HG03442 (cell line): ENCODE results near the gene TSPAN10.
"Not testable (repeated sequence)": the region's sequence is repeated elsewhere in the genome, so short reads cannot be mapped to it uniquely, and the experiment has no call there.

Experiments
- ATAC-seq: cut with Tn5 transposase; IDR thresholded peaks from one replicate; pipeline ENCODE4 v1.9.1; 2021; ENCODE audit warnings: mild to moderate bottlenecking, moderate library complexity; ENCODE audit not compliant: unreplicated experiment

The TSPAN10 gene

DNA sequence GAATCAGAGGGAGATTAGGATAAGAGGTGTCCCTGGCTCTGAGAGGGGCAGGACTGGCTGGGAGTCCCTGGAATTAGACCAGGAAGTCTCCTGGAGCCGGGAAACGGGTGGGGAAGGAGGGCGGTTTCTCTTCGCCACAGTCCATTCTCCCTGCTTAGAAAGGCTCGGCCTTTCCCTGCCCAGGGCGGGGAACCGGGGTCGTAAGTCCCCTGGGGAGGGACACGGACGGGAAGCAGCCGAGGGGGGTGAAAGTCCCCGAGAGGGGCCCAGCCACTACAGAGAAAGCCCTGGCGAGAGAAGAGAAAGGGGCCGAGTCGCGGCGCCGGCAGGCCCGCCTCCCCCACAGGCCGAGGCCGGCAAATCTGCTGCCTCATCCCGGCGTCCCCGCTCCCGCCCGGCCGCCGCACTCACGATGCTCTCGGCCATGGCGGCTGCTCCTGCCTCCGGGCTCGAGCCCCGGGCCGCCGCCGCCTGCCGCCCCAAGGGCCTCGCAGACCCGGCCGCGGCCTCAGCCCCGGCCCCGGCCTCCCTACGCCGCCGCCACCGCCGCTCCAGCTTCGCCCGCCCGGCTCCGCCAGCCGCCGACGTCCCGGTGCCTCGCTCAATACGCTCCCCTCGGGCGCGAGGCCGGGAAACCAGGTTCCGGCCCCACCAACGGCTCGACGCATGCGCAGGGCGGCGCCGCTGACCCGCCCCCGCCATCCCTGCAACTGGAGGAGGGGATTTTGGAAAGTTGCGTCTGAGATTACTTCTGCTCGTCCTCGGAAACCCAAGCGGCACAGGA, at the start of gene TSPAN10, which contains the start of gene NPLOC4:
TSPAN10 (plus strand) TSS at position 692 of the 784 bp plus-strand sequence. CDS start 5,217 bp downstream, outside the sequence.
NPLOC4 (minus strand) TSS at position 608 of the 784 bp plus-strand sequence; CDS start at position 426, 182 bp downstream.
- peak; percentile 86 for ATAC-seq

DNA sequence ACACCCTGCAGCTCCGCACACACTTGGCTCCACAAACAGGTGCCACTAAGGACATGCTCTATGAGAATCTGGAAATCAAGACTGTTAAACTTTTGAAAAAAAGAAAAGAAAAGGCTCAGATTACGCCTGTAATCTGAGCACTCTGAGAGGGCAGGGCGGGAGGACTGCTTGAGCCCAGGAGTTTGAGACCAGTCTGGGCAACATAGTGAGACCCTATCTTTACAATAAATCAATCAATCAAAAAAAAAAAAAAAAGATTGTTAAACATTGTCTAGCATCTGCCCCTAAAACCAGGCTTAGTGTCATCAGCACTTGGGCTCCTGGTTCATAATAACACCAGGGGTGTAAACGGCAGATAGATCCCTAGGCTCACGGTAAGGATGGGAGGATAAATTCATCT, 47.4 kb upstream of the TSPAN10 start:
- ATAC-seq: no peak

DNA sequence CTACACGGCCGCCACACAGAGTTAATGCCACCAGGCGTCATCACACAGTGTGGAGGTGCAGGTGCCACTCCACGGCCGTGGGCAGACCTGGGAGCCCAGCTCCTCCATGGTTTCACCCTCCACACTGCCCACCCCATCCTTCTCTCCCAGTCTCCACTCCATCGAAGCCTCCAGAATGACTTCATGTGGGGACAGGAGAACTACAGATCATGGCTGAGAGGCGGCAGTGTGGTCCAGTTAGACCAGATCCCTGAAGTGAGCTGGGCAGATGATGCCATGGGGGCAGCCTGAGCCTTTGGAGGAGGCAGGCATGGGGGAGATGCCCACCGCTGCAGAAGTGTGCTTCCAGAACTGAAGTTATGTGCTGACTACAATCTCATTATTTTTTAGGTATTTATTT, 46.9 kb upstream of the TSPAN10 start:
- ATAC-seq: no peak

DNA sequence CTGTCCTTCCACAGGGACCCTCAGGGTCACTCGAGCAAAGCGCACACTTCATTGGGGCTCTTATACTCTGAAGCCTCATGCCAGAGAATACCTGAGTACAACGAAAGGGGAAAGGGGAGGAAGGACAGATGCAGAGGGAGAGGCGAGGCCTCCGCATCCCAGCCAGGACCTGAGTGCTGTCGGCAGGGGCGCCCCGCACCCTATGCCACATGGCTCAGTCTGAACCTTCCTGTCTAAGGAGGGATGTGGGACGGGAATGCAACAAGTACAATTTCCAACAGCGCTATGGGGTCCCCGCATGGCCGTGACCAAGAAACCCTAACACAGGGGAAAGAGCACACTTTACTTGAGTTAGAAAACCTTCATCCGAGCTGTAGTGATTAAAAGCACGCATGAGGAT, 45.0 kb upstream of the TSPAN10 start:
- ATAC-seq: no peak

DNA sequence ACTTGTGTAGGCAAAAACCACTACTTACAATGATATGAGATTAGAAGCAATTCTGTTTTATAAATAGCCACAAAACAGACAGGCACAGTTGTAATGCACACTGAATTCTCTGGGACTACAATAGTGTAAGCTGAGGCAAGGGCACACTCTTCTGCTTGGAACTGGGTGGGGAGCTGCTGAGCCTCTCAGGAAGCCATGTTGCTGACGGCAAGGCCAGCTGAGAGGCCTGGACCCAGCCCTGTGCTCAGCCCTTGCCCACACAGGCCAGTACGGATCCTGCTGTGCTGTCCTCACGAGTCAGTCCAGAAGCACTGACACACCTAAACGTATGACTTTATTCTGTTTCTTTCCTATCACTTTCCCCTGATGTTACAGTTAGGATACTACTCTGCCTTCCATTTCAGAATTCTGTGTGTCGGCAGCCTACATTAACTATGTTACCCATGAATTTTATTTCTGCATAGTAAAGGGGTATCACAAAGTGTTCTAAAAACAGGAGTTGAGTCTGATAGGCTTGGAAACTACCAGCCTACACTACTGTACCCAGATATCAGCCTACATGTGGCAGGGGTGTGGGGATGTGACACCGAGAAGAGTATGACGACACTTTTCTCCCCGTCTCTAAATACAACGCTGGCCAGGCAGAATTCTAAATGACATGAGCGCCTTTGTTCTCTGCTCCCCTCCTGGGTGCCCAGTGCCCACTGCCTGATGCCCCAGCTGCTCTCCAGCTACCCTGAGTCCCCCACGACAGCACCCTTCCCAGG, 43.7 kb upstream of the TSPAN10 start:
- no peak for ATAC-seq

DNA sequence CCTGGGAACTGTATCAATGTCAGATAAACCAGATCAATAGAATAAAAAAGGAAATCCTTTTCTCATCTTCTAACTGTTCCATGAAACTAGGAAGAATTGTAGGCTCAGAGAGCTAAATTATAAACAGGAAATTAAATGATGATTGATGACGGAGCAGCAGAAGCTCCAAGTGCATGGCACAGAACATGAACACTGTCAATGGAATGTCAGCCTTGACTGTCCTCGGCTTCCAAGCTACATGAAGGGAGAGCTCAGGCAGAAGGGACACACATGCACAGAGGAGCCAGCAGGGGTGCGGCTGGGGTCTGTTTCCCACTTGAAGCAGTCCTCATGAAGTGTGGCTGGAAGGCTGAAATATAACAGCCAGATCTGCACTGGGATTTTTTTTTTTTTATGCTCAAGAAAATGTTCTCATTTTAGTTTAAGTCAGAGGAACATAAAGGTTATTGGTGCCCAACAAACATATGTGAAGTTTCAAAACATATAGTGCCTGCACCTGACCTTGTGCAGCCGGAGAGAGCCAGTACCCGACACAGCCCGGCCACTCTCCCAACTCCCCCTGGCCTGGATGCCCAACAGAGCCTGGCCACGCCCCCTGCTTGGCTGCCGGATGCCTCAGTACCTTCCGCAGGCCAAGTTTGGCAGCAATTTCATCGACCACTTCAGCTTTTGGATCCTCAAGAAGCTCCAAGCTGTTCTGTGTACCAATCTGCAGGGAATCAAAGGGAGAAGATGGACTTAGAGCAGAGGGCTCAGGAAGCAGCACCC, 37.1 kb upstream of the TSPAN10 start:
- no peak for ATAC-seq

DNA sequence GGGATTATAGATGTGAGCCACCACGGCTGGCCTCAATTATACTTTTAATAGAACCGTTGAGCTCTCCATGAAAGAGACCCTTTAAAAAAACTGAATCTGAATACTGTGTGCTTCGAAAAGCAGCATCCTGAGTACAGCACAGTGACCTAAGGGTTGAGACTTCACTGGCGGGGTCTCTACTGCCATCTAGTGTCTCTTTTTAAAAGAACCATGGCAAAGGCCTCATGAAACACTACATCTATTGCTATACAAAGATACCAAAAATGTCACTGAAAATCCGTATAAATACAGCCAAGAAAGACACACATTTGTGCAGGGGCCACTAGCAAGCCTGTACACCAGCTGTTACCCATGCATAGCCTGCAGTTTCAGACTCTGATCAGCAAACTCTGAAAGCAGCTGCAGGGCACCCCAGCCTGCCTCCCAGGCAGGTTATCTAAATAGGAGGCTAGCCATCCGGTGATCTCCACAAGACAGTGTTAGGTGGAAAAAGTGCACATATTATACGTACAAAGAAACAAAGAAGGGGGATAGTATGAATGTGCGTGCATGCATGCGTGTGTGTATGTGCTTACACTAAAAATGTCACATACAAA, 35.4 kb upstream of the TSPAN10 start:
- no peak for ATAC-seq

DNA sequence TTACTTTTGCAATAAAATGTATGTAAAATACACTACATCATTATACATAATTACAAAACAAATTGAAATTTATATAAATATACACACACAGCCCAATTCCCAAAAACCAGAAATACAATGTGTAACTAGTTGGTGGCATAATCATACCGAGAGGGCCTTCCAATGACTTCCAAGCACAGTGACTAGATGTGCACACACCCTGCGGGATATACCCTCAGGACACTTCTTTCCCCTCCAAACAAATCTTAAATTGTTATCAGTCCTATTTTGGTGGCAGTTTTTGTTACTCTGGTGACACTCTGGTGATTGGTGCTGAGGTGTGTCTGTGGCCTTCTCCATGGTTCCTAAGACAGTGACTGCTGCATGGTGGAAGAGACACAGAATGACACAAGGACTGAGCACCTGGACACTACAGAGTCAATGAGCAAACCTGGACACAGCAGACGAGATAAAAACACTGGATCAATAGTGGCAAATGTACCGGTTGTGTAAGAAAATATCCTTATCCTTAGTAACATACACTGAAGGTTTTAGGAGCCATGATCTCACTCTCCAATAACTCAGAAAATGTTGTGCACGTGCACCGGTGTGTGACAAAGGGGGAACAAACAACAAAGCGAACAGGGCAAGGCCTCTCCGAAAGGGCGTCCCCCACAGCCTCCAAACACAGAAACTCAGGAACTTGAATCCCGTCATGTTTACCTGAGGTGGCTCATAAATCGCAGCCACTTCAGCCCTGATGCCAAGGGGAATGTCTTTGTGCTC, 33.0 kb upstream of the TSPAN10 start:
- ATAC-seq: no peak

DNA sequence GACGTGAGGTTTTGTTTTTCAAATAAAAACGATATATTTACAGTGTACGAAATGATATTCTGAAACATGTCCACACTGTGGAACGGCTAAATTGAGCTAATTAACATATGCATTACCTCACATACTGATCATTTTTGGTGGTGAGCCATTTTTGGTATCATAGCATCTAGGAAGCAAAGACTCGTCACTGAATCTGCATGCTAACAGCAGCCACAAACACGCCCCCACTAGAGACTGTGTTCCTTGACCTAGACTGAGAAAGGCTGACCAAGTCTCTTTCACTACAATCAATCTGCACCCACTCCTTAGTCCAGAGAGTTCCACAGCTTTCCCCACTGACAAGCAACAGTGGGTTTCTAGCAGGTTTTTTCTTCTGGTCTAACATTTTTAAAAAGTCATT, 29.6 kb upstream of the TSPAN10 start:
- ATAC-seq: no peak

DNA sequence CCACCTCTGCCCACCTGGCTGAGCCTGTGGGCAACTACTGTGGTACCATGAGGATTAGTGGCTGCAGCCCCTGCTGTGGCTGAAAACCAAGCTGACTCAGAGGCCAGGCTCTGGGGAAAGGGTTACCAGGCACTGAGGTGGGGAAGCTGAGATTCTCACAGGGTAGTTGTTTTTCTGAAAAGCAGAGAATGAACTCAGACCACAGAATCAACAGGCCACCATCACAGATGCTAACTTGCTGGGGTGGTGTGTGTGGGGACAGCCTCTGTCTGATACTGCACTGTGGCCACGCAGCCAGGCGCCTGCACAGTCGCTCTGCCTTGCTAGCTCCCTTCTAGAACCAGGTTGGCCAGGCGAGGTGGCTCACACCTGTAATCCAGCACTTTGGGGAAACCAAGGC, 28.9 kb upstream of the TSPAN10 start:
- no peak for ATAC-seq

DNA sequence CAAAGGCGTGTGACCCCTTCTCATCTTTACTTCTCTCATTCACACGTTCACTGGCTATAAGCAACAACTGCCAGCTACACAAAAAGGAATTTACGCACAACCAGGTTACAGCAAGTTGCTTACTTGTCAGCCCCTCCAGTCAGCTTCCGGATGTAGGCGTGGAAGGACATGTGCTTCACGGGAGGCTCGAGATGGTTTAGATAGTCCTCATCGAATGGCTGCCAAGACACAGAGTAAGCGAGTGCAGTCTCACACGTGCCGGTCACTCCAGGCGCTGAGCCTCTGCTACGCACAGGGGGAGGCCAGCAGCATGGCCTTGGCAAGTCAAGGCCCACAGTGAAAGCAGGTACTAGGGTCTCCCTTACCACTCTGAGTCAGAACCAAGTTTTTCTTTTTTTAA, 28.4 kb upstream of the TSPAN10 start:
- no peak for ATAC-seq

DNA sequence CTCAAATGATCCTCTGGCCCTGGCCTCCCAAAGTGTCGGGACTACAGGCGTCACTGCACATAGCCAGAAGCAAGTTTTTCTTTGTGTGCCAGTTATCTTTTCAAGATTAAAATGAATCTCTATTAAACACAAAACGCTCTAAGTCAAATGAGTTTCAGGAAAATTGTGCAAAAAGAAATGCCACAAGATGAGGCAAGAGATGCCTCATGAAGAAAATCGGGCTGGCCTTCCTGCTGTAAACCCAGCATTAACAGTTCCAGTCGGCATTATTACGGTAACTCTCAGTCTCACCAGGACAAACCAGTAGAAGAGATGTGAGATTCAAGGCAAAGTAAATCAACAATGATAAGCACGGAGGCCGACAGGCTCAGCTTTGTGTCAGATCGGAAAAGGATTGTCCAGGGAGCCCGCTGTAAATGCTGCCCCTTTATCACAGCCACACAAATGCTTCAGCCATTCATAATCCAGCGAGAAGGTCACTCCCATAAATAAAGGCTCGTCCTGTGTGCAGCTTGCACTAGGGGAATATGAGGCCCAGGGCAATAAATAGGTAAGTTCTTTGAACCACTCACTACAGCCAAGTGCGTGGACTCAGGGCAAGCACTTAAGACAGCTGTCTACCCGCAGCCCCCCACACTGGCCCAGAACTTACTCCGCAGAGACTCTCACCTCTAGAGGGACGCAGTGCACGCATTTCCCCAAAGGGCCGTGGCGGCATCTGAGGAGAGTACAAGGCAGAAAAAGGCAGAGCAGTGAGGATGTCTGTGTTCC, 27.3 kb upstream of the TSPAN10 start:
- ATAC-seq: no peak

DNA sequence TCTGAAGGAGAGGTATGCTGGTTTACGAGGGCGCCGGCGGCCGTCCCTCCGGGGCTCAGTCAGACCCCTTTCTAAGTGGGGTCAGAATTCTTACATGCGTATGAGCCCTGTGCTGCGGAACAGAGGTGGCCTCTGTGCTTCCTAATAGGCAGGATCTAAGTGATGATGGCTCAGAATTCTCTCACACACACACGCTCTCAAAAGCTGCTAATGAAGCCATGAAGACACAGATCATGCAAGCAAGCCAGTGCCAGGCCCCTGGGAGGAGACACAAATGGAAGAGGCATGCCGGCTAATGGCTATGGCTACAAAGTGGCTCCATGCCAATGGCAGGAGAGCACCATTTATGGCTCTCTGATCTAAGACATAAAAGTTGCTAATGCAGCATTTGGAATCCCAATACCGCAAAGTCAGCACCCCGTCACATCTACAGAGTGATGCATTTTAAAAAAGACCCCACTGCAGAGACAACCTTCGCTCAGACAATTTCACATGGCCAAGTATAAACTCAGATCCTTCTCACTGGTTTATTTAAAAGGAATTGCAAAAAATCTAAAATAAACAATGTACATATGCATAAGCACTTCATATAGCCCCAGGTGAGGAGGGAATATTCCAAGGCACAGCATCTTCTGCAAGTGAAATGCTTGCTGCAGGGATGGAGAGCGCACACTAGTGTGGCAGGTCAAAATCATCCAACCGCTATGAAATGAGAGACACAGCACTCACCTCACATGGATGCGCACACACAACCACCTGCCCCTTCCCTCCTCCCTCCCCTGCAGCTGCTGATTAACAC, 24.6 kb upstream of the TSPAN10 start:
- ATAC-seq: no peak

DNA sequence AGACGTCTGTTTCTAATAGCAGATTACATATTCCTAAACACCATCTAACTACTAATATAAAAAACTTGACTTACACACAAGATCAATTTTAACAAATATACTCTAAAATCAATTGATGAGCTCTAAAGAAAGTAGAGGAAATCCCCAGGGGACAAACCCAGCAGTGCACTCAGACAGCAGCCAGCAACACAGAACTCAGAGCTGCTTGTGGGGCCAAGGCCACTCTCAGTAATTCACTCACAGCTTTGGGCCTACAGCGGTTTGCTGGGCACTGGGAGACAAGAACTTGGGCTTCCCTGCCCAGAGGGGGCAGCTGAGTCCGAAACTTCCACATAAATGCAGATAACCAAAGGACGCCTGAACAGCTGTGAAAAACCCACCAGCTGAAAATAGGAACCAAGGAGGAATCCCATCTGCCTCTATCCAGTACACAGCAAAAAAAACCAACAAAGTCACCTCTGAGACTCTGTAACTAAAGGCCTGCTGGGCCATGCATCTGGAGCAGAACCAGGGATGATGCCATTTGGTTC, 21.5 kb upstream of the TSPAN10 start:
- ATAC-seq: no peak

DNA sequence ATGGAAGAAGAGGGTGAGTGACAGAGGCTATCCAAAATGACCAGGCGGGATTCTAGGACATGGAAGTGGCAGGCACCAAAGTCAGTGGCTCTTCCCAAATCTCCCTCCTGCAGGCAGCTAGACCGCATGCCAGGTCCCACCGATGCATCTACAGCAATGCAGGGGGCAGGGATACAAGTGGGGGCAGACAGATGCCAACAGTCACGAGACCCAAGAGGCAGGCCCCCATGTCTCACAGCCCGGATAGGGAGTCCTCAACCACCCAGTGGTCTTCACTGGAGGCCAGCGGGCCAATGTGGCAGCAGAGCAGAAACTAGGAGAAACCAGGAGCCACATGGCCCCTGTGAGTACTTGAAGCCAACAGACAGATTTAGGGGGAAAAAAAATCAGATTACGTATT, 20.1 kb upstream of the TSPAN10 start:
- ATAC-seq: no peak

DNA sequence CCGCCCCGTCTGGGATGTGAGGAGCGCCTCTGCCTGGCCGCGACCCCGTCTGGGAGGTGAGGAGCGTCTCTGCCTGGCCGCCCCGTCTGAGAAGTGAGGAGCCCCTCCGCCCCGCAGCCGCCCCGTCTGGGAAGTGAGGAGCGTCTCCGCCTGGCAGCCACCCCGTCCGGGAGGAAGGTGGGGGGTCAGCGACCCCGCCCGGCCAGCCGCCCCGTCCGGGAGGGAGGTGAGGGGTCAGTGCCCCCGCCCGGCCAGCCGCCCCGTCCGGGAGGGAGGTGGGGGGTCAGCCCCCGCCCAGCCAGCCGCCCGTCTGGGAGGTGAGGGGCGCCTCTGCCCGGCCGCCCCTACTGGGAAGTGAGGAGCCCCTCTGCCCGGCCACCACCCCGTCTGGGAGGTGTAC, 18.7 kb upstream of the TSPAN10 start:
- not testable (repeated sequence) for ATAC-seq

DNA sequence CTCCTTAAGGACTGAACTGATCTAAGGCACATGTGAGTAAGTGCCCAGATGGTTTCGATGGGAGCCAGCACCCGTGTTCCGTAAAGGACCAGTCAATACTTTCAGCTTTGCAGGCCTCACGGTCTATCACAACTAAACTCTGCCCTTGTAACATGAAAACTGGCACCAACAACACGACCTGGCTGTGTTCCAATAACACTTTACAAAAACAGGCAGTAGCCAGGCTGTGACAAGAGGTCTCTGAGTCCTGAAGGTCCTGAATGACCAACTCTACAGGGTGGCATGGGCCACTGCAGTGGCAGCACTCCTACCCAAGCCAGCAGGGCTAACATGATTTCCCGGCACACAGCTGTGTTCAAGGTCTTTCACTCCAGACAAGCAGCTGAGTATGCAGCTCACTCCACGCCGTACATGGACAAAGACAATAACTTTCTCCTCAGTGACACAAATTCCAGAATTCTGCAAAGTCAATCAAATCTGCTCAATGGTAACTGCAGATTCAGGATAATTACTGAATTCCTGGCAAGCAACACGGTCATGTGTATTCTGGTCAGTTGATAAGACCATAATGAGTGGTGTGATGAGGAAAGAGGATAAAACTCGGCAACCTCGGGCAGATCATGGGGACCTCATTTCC, 15.4 kb upstream of the TSPAN10 start:
- ATAC-seq: no peak

DNA sequence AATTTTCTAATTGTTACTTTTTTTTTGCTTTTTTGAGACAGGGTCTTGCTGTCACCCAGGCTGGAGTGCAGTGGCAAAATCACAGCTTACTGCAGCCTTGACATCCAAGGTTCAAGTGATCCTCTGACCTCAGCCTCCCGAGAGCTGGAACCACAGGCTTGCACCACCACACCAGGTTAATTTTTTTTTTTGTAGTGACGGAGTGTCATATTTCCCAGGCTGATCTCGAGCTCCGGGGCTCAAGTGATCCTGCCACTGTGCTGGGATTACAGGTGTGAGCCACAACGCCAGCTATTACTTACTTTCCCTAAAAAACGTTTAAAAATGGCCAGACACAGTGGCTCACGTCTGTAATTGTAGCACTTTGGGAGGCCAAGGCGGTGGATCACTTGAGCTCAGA, 6.7 kb upstream of the TSPAN10 start:
- no peak for ATAC-seq
